OCI-LY3 (cell line): Measurements from ENCODE around the gene LRRC43.

Experiments used
- CTCF ChIP-seq: fragments of 200-600, 300-600 bp; sonication (generic); IDR thresholded peaks from 2 replicates; pipeline ENCODE4 v1.5.1; 2014; ENCODE audit warnings: antibody characterized with exemption, low read length, low read depth
- EZH2phosphoT487 ChIP-seq: fragments of 200-600 bp; shearing (Covaris generic); IDR thresholded peaks from 2 replicates; pipeline ENCODE4 v1.6.1; 2018; ENCODE audit warnings: antibody characterized with exemption, mixed run types, low read depth

DNA sequence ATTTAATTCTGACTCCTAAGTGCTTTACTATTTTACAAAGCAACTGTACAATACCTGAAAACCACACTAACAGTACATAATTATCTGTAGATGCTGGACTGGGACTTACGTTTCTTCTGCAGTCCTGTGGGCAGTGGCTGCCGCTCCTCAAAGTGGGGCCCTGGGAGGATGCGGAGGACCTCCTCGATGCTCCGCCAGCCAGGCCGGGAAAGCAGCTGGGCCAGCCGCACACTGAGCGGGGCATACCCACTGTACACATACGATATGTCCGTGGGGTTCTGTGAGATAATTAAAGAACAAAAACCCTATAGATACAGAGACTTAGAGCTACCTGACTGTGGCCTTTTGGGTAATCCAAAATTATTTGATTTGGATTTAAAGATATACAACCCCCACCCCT, 49.8 kb downstream of the LRRC43 start:
- TF ChIP-seq CTCF (no peak), EZH2phosphoT487 (no peak)
